DMS 273 (cell line): ENCODE results near the gene GPN2.
"Not testable (repeated sequence)": the region's sequence is repeated elsewhere in the genome, so short reads cannot be mapped to it uniquely, and the experiment has no call there.

ENCODE experiments used
- DNase-seq: peaks from one replicate; lab custom pipeline; 2025; ENCODE audit not compliant: unreplicated experiment; lab: John Stamatoyannopoulos, UW

The GPN2 gene

GRCh38 chr1:26900815-26901511 is 10.9 kb upstream of the GPN2 start:
- DNase-seq, result no peak

- DNase-seq, result peak; percentile 97
Measured at GRCh38 chr1:26900001-26900814, 10.1 kb upstream of the GPN2 start, which contains the start of gene GPATCH3. TSS of gene GPATCH3 (minus strand) at chr1:26900467. CDS start at chr1:26900442, 25 bp downstream.

DNA sequence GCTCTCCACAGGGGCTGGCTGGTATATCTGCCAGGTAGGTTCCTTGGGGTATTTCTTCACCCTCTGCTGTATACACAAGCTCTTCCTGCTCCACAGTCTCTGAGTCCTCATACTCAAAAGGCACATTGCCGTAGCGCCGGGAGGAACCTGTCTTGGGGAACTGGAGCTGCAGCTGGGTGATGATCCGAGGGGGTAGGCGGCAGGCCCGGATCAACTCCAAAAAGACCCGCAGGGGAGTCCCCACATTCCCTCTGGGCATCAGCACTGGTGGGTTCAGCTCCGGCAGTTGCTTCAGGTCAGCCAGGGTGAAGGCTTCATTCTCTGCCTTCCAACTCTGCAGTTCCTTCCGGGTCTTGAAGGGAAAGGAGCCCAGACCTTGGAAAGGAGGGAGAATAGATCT is 7.3 kb upstream of the GPN2 start:
- DNase-seq, result no peak

- DNase-seq, result no peak
Measured at GRCh38 chr1:26894263-26894662, 4.2 kb upstream of the GPN2 start.

DNA sequence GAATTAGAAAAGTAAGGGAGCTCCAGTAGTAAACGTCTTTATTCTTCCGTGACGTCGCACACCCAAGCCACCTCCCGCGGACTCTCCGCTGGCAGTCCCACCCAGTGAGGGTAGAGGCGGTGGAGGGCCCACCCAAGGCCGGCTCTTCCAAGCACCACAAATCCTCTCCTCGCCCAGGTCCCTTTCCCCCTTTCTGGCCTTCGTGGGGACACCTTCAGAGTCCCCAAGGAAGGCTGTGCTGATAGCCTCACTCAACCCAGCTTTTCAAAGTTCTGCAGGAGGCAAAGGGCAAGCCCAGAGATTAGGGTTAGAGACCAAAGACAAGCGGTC is 349 bp upstream of the GPN2 start:
- no peak for DNase-seq

DNA sequence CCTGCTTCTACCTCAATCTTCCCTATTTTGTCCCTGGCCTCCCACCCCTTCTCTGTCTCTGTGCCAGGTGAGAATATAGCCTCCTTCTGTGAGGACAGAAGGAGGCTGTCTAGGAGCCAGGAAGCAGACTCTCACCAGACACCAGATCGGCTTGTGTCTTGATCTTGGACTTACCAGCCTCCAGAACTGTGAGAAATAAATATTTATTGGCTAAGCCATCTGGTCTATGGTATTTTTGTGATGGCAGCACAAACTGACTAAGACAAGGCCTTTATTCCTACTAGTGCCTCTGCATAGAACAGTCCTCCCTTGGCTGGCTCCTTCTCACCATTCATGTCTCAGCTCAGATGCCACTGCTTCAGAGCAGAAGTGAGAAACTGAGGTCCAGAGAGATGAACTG is 1.9 kb downstream of the GPN2 start:
- peak; percentile 41 for DNase-seq

- peak; percentile 58 for DNase-seq
Measured at GRCh38 chr1:26887125-26887524, 3.0 kb downstream of the GPN2 start.

DNA sequence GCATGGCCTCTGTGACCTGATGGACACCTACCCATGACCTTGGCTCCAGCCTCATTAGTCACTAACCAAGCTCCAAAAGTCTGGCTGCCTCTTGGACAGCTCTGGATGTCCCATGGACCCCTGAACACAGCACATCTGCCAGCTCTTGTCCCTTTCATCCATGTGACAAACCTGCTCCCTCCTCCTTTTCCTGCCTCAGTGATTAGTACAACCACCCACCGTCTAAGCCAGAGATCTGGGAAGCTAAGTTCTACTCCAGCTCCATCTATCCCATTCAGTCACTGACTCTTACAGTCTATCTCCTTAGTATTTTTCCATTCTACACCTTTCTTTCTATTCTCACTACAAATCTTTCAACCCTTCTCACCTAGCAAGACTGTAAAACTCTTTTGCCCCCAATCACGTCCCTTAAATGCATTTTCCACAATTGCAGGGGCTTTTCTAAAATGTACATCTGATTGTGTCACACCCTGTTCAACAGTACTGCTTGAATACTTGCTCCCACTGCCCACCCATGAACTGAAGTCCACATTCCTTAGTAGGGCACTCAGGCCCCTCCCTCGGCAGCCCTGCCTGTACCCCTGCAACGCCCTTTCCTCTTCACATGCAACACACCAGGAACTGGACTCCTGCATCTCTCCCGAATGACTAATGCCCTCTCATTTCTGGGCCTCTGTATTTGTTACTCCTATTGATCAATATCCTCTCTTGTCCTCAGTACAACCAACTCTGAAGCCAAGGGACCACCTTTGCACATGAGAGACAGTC is 7.2 kb downstream of the GPN2 start:
- no peak for DNase-seq

GRCh38 chr1:26881611-26882010 is 8.5 kb downstream of the GPN2 start:
- DNase-seq, result not testable (repeated sequence)

GRCh38 chr1:26879793-26880192 is 10.3 kb downstream of the GPN2 start:
- DNase-seq, result no peak

- DNase-seq, result no peak
Measured at GRCh38 chr1:26877326-26877725, 12.8 kb downstream of the GPN2 start.

- DNase-seq, result no peak
Measured at GRCh38 chr1:26874896-26875295, 15.2 kb downstream of the GPN2 start.

- DNase-seq, result not testable (repeated sequence)
Measured at GRCh38 chr1:26873097-26873496, 17.0 kb downstream of the GPN2 start.

- DNase-seq, result peak; percentile 99
Measured at GRCh38 chr1:26864610-26865480, 25.2 kb downstream of the GPN2 start.

- no peak for DNase-seq
Measured at GRCh38 chr1:26863685-26864077, 26.4 kb downstream of the GPN2 start.

DNA sequence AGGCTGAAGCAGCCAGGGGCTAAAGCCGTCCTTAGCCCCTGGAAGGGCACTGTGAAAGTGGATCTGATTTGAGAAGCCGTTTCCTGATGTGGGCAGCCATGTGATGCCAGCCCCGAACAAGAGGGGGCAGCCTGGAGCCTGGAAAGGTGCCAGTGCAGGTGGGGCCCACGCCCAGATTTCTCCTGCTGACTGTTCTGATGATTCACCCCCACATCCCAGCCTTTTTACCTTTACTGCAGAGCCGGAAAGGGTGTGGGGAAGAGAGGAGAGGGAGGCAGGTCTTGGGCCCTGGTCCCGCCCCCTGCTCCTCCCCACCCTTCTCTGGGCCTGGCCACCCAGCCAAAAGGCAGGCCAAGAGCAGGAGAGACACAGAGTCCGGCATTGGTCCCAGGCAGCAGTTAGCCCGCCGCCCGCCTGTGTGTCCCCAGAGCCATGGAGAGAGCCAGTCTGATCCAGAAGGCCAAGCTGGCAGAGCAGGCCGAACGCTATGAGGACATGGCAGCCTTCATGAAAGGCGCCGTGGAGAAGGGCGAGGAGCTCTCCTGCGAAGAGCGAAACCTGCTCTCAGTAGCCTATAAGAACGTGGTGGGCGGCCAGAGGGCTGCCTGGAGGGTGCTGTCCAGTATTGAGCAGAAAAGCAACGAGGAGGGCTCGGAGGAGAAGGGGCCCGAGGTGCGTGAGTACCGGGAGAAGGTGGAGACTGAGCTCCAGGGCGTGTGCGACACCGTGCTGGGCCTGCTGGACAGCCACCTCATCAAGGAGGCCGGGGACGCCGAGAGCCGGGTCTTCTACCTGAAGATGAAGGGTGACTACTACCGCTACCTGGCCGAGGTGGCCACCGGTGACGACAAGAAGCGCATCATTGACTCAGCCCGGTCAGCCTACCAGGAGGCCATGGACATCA is 27.1 kb downstream of the GPN2 start, which contains the start of gene SFN:
Gene SFN, plus strand, starts transcription at position 369 of the 904 bp plus-strand sequence. Its CDS starts 64 bp downstream, at position 433.
- peak; percentile 34 for DNase-seq

DNA sequence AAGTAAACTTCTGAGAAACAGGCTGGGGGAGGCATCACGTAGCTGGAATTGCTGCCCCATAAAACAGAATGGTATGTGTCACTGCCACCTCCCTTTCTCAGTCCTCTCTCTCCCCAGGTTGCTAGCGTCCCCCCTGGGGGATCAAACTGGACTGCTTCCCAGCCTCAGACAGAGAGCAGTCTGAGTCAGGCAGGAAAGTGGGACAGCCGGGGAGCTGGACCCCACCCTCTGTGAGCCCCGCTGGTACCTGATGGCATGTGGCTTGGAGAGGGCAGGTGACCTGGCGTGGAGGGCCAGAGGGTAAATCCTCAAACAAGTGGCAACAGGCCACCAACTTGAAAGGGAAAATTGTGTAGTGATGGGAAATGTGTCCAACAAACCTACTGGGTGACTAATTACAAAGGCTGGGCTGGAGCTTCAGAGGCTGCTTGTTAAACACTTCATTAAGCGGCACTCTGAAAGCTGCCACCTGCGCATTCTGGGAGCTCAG is 28.1 kb downstream of the GPN2 start:
- no peak for DNase-seq

DNA sequence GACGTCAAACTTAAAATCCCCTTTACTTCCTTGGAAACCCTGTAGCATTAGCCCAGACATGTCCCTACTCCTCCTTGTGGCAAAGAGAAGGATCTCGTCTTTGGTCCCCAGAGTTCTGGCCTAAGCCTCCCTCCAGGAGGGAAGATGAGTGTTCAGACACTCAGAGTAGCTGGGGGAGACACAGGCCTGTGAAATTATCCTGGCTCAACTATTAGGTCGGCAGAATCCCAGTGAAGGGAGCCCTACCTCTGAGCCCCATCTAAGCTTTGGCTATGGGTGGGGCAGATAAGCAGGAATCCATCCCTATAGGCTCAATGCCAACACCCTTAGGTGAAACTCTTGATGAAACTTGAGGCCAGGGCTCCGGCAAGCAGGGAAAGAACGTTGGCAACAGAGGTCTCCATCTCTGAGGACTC is 28.8 kb downstream of the GPN2 start:
- DNase-seq, result peak; percentile 32

DNA sequence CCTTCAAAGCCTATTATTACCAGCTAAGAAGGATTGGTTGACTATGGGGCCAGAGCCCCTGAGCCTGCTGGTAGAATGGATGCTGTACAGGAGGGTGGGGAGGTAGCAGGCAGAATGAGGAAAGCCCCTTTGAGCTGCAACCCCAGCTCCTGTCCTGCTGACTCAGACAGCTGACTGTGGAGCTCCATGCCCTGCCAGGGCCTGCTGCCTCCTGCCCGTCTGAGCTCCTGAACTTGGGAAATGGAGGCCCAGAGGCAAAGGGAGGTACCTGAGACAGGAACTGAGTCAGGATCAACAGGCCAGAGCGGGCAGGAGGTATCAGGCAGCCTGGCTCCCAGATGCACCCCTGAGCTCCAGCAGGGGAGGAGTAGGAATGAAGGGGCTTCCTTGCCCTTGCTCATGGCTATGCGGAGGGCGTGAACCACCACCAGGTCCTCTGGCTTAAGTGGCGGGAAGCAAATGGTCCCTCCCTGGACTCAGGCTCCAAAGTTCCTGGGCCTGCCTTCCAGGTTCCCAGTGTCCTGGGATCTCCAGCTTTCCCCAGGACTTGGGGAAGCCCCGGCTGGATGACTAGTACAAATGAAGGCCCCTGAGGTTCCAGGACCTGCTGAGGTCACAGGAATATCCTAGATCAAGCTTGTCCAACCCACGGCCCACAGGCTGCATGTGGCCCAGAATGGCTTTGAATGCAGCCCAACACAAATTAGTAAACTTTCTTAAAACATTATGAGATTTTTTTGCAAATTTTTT is 31.0 kb downstream of the GPN2 start:
- DNase-seq, result no peak
